ENCODE results near the gene HACD4. TPM values are rescaled to one million over a fixed set of nuclear protein-coding genes. Genes with fewer than 3 reads are reported as not detected.

Gene HACD4
- total RNA-seq, 1 experiment from 2014 or later, result 4.5 TPM

- intact Hi-C loops (cut with micrococcal nuclease; ENCODE audit: unreplicated experiment), result no loop called here
- H3K4me2 ChIP-seq, result peak overlapping the region; percentile 36; the same call in 1 of the 2 replicates
- BruUV-seq (replicated peaks), result no TSS peak
- no peak overlapping the region for H3K4me3 ChIP-seq
- no peak overlapping the region for H3K27ac ChIP-seq
- H4K20me1 ChIP-seq (ENCODE audit: insufficient read depth), result no peaks in the 10 kb centered on the region
- no peaks in the 10 kb centered on the region for H3K9me3 ChIP-seq (ENCODE audit: insufficient read depth, low read depth)
- H3K27me3 ChIP-seq (ENCODE audit: insufficient read depth, low read depth), result no peaks in the 10 kb centered on the region
- peak; percentile 35 to 65 for DNase-seq
- peaks cover 10% of the 10 kb centered on the region; the same call in 1 of the 2 replicates for H3K4me1 ChIP-seq (replicated peaks; ENCODE audit: insufficient read depth)
- H3K9me2 ChIP-seq (ENCODE audit: insufficient read depth), result no peaks in the 10 kb centered on the region
- no peaks in the 10 kb centered on the region for H3F3A ChIP-seq (ENCODE audit: insufficient read depth, low read depth)
- no peaks in the 10 kb centered on the region for H3K79me2 ChIP-seq (ENCODE audit: low read depth)
- no peak for TF ChIP-seq CTCF (conservative IDR thresholded peaks at IDR 0.05)
- H3K36me3 ChIP-seq (ENCODE audit: low read depth), result no peaks in the 10 kb centered on the region
- CTCF ChIA-PET, result interaction anchor here (0.6 kb wide), 2 partner anchors 24 to 129 kb away, joined by 3 read pairs; no protein-coding TSS in a partner anchor
- POLR2A ChIA-PET (ENCODE audit: unreplicated experiment), result no interaction called here
- H2AFZ ChIP-seq, result peak overlapping the region; percentile 68; the same call in 1 of the 2 replicates
Observed at GRCh38 chr9:21070171-21070571, 38.7 kb upstream of the HACD4 start.

- DNase-seq, result no peak
- Histone ChIP-seq H3K4me1 (replicated peaks; ENCODE audit: insufficient read depth) (no peaks in the 10 kb centered on the region), H3K27me3 (ENCODE audit: insufficient read depth, low read depth) (no peaks in the 10 kb centered on the region), H2AFZ (no peak overlapping the region), H3F3A (ENCODE audit: insufficient read depth, low read depth) (no peaks in the 10 kb centered on the region), H4K20me1 (ENCODE audit: insufficient read depth) (no peaks in the 10 kb centered on the region), H3K79me2 (ENCODE audit: low read depth) (no peaks in the 10 kb centered on the region), H3K27ac (no peak overlapping the region), H3K4me2 (no peak overlapping the region), H3K4me3 (no peak overlapping the region), H3K9me3 (ENCODE audit: insufficient read depth, low read depth) (no peaks in the 10 kb centered on the region; the same call in 1 of the 2 replicates), H3K36me3 (ENCODE audit: low read depth) (no peaks in the 10 kb centered on the region), H3K9me2 (ENCODE audit: insufficient read depth) (no peaks in the 10 kb centered on the region)
- no TSS peak for BruUV-seq (replicated peaks)
- CTCF ChIA-PET, result no interaction called here
- POLR2A ChIA-PET (ENCODE audit: unreplicated experiment), result no interaction called here
- TF ChIP-seq EZH2 (IDR thresholded peaks at IDR 0.05; ENCODE audit: low read depth) (no peak), CTCF (conservative IDR thresholded peaks at IDR 0.05) (no peak)
- intact Hi-C loops (cut with micrococcal nuclease; ENCODE audit: unreplicated experiment), result no loop called here
Observed at GRCh38 chr9:21060919-21061561, 29.6 kb upstream of the HACD4 start.

GRCh38 chr9:21056931-21057330 lies 25.5 kb upstream of the HACD4 start:
- CTCF ChIA-PET, result no interaction called here
- Histone ChIP-seq H3K9me3 (ENCODE audit: insufficient read depth, low read depth) (no peaks in the 10 kb centered on the region; the same call in 1 of the 2 replicates), H3K4me1 (replicated peaks; ENCODE audit: insufficient read depth) (no peaks in the 10 kb centered on the region), H3K36me3 (ENCODE audit: low read depth) (no peaks in the 10 kb centered on the region), H3K27ac (no peak overlapping the region), H3F3A (ENCODE audit: insufficient read depth, low read depth) (no peaks in the 10 kb centered on the region), H3K4me2 (no peak overlapping the region), H4K20me1 (ENCODE audit: insufficient read depth) (no peaks in the 10 kb centered on the region), H3K4me3 (no peak overlapping the region), H3K27me3 (ENCODE audit: insufficient read depth, low read depth) (no peaks in the 10 kb centered on the region), H3K9me2 (ENCODE audit: insufficient read depth) (no peaks in the 10 kb centered on the region), H2AFZ (no peak overlapping the region), H3K79me2 (ENCODE audit: low read depth) (no peaks in the 10 kb centered on the region)
- POLR2A ChIA-PET (ENCODE audit: unreplicated experiment), result no interaction called here
- DNase-seq, result no peak
- TF ChIP-seq CTCF (conservative IDR thresholded peaks at IDR 0.05) (no peak), EZH2 (IDR thresholded peaks at IDR 0.05; ENCODE audit: low read depth) (no peak)
- no TSS peak for BruUV-seq (replicated peaks)
- intact Hi-C loops (cut with micrococcal nuclease; ENCODE audit: unreplicated experiment), result no loop called here

Data from PC-9 (cell line).